Muscle layer of duodenum (tissue), 2 donors: ENCODE results near the gene ZNF816.
A peak's percentile ranks its signal among the peaks of the same experiment; 100 is the strongest.

Experiments used
- H3K27ac ChIP-seq: one replicate; pipeline ENCODE4 v1.7.0; 2013; ENCODE audit warnings: mild to moderate bottlenecking, low read length
- H3K27me3 ChIP-seq: one replicate; pipeline ENCODE4 v1.7.0; 2013; ENCODE audit warnings: low read depth, mild to moderate bottlenecking, control low read depth, low read length
- H3K36me3 ChIP-seq, 2 donors: one replicate each; pipeline ENCODE4 v1.7.0; 2013; ENCODE audit warnings: low read length in 2 of 2, control low read depth in 1 of 2, mild to moderate bottlenecking in 1 of 2; ENCODE audit not compliant: insufficient read depth in 2 of 2, control insufficient read depth in 1 of 2
- H3K4me1 ChIP-seq, 2 donors: one replicate each; pipeline ENCODE4 v1.7.0; 2013; ENCODE audit warnings: low read length in 2 of 2, mild to moderate bottlenecking in 2 of 2, control low read depth in 1 of 2, moderate library complexity in 1 of 2; ENCODE audit not compliant: insufficient read depth in 2 of 2, control insufficient read depth in 1 of 2
- H3K4me3 ChIP-seq, 2 donors: one replicate each; pipeline ENCODE4 v1.7.0; 2013; ENCODE audit warnings: low read length in 2 of 2, low read depth in 1 of 2, mild to moderate bottlenecking in 1 of 2
- H3K9me3 ChIP-seq, 2 donors: one replicate each; pipeline ENCODE4 v1.7.0; 2013; ENCODE audit warnings: low read length in 2 of 2, control low read depth in 1 of 2, mild to moderate bottlenecking in 1 of 2; ENCODE audit not compliant: control insufficient read depth in 1 of 2
- donor health status: healthy.

The ZNF816 gene

GRCh38 chr19:52962394-52963246 is at the start of gene ZNF816:
Gene ZNF816 (minus strand): TSS chr19:52962881. CDS start chr19:52956089, 6,792 bp downstream.
- Histone ChIP-seq H3K27ac (peak within 1 kb of the TSS; percentile 82), H3K9me3 (peaks cover 3 to 15% of the 10 kb centered on the region in 2 donors), H3K36me3 (peaks cover 0 to 23% of the 10 kb centered on the region in 2 donors), H3K4me3 (peak within 1 kb of the TSS; percentile 89 to 95), H3K4me1 (peaks cover 8 to 11% of the 10 kb centered on the region in 2 donors), H3K27me3 (no peaks in the 10 kb centered on the region)

DNA sequence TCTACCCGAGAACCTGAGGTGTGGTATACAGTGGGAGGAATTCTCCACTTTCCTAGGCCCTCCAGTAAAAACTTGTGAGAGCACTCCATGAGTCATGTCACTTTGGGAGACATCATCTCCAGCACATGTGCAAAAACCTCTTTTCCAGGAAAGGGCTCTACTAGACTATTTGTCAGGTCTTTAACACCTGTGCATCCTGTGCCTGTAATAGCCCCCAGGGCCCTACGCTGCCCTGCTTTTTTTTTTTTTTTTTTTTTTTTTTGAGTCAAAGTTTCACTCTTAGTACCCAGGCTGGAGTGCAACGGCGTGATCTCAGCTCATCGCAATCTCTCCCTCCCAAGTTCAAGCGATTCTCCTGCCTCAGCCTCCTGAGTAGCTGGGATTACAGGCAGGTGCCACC is 49.3 kb upstream of the ZNF816 start:
- no peaks in the 10 kb centered on the region for H3K9me3 ChIP-seq

GRCh38 chr19:53010494-53010893 is 47.8 kb upstream of the ZNF816 start:
- H3K27me3 ChIP-seq: no peaks in the 10 kb centered on the region

More for the DNA sequence above, 49.3 kb upstream of the ZNF816 start:
- Histone ChIP-seq H3K36me3 (no peaks in the 10 kb centered on the region), H3K27ac (no peak overlapping the region), H3K4me1 (no peaks in the 10 kb centered on the region), H3K27me3 (no peaks in the 10 kb centered on the region), H3K4me3 (no peak overlapping the region)

DNA sequence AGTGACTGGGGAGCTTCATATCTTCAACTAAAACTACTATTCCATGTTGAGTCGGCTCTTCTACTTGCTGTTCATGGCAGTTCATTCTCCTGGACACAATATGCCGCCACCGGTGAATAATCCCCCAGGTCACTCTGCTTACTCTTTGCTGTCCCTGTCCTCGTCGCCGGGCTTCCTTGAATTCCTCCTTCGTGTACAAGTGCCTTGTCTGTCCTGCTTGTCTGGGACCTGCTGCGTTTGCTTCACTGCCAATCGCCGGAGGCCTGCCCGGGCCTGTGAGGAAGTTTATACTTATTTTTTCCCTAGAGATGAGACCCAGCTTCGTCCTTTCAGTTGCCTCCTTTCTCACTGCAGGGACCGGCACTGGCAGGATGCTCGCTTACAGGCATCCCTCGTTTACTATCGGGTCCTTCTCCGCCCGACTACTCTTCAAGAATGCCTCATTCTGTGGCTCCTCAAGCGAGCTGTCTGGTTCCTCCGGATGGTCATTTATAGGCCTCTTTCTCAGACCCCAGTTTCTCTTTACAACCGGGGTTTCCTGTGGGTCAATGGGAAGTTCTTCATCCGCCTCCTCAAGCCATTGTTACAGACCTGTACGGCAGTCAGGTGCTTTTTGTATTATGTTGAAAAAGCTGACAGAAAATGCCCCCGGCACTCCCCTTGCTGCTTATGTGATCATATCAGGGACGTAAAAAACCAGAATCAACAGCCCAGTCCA is 45.5 kb upstream of the ZNF816 start:
- Histone ChIP-seq H3K9me3 (no peaks in the 10 kb centered on the region), H3K4me3 (no peak overlapping the region), H3K36me3 (no peaks in the 10 kb centered on the region), H3K27ac (no peak overlapping the region), H3K4me1 (no peaks in the 10 kb centered on the region), H3K27me3 (no peaks in the 10 kb centered on the region)

More at GRCh38 chr19:53010494-53010893, 47.8 kb upstream of the ZNF816 start:
- no peaks in the 10 kb centered on the region for H3K9me3 ChIP-seq
- H3K27ac ChIP-seq: no peak overlapping the region
- no peaks in the 10 kb centered on the region for H3K36me3 ChIP-seq
- no peak overlapping the region for H3K4me3 ChIP-seq
- H3K4me1 ChIP-seq: no peaks in the 10 kb centered on the region

DNA sequence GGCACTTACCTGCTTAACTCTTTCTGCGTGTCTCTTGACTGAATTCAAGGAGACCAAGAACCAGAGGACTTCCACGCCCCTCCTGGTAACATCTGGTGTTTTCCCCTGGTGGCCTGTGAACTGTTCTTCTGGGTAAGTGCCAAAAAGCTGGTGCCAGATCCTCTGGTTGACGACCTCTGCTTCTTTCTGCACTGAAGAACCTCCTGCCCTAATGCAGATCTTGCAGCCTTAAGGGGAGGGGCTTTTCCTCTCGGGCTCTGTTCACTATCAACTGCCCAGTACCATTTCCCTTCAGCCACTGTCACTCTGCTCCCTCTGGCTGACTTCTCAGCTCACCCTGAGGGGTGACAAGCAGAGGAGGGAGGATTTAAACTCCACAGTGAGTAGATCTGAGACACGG is 44.9 kb upstream of the ZNF816 start:
- H3K27ac ChIP-seq: no peak overlapping the region
- H3K36me3 ChIP-seq: no peaks in the 10 kb centered on the region
- no peaks in the 10 kb centered on the region for H3K9me3 ChIP-seq
- H3K4me1 ChIP-seq: no peaks in the 10 kb centered on the region
- no peaks in the 10 kb centered on the region for H3K27me3 ChIP-seq
- H3K4me3 ChIP-seq: no peak overlapping the region

DNA sequence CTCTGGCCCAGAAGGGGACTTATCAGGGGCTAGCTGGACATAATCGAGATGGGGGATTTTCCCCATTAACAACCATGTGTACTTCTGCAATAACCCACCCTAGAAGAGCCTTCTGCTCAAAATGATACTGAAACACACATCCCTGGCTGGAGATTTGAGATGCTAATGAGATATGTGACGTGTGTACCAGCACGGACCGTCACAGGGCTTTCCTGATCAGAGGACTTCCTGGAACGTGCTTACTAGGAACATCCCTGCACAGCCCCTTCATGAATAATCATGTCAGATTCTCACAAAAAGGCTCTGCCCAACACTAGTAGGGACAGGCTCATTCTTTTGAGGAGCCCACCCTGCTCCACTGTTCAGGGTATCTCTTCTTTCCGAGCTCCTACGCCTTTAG is 44.5 kb upstream of the ZNF816 start:
- no peaks in the 10 kb centered on the region for H3K9me3 ChIP-seq
- no peak overlapping the region for H3K4me3 ChIP-seq
- no peaks in the 10 kb centered on the region for H3K4me1 ChIP-seq
- H3K27ac ChIP-seq: no peak overlapping the region
- H3K27me3 ChIP-seq: no peaks in the 10 kb centered on the region
- H3K36me3 ChIP-seq: no peaks in the 10 kb centered on the region

DNA sequence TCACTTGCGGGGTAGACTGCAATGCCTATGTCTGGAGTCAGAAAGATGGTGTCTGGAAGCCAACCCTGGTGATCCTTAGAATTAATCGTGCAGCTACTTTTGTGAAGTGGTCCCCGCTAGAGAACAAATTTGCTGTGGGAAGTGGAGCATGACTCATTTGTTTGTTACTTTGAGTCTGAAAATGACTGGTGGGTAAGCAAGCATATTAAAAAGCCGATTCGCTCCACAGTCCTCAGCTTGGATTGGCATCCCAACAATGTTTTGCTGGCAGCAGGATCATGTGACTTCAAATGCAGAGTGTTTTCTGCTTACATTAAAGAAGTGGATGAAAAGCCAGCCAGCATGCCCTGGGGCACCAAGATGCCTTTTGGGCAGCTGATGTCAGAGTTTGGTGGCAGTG is 41.6 kb upstream of the ZNF816 start:
- Histone ChIP-seq H3K27me3 (no peaks in the 10 kb centered on the region), H3K9me3 (no peaks in the 10 kb centered on the region), H3K4me1 (no peaks in the 10 kb centered on the region), H3K27ac (no peak overlapping the region), H3K36me3 (no peaks in the 10 kb centered on the region), H3K4me3 (no peak overlapping the region)

GRCh38 chr19:53002479-53002878 is 39.8 kb upstream of the ZNF816 start:
- no peaks in the 10 kb centered on the region for H3K36me3 ChIP-seq
- H3K27ac ChIP-seq: no peak overlapping the region

DNA sequence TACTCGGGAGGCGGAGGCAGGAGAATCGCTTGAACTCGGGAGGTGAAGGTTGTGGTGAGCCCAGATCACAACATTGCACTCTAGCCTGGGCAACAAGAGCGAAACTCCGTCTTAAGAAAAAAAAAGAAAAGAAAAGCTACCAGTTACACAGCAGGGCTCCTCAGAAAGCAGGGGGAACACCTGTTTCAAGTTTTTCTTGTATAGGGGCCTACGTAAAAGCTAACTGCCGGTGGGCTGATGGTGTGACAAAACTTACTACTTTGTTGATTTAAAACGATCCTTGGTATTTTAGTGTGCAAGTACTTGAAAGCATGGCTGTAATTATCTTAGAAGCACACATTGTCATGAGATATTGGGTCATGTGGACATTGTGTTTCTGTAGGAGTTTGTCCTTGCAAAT is 35.3 kb upstream of the ZNF816 start:
- Histone ChIP-seq H3K36me3 (no peaks in the 10 kb centered on the region), H3K27ac (no peak overlapping the region), H3K4me3 (no peak overlapping the region)

More at GRCh38 chr19:53002479-53002878, 39.8 kb upstream of the ZNF816 start:
- H3K4me1 ChIP-seq: no peaks in the 10 kb centered on the region
- no peaks in the 10 kb centered on the region for H3K9me3 ChIP-seq
- no peaks in the 10 kb centered on the region for H3K27me3 ChIP-seq
- H3K4me3 ChIP-seq: no peak overlapping the region

DNA sequence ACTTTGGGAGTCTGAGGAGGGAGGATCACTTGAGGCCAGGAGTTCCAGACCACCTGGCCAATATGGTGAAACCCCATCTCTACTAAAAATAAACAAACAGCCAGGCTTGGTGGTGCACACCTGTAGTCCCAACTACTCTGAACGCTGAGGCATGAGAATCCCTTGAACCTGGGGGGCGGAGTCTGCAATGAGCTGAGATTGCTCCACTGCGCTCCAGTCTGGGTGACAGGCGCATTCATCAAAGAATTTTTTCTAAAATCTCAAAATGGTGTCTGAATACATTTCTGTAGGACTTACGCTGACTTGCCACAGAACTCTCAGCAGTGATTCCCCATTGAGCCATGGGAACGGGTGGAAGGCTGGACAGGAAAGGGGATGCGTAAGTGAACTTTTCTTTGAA is 33.0 kb upstream of the ZNF816 start:
- Histone ChIP-seq H3K27ac (no peak overlapping the region), H3K4me1 (peaks cover 0 to 8% of the 10 kb centered on the region in 2 donors)

More for the DNA sequence above, 35.3 kb upstream of the ZNF816 start:
- Histone ChIP-seq H3K4me1 (no peaks in the 10 kb centered on the region), H3K9me3 (peaks cover 0 to 2% of the 10 kb centered on the region in 2 donors), H3K27me3 (no peaks in the 10 kb centered on the region)

DNA sequence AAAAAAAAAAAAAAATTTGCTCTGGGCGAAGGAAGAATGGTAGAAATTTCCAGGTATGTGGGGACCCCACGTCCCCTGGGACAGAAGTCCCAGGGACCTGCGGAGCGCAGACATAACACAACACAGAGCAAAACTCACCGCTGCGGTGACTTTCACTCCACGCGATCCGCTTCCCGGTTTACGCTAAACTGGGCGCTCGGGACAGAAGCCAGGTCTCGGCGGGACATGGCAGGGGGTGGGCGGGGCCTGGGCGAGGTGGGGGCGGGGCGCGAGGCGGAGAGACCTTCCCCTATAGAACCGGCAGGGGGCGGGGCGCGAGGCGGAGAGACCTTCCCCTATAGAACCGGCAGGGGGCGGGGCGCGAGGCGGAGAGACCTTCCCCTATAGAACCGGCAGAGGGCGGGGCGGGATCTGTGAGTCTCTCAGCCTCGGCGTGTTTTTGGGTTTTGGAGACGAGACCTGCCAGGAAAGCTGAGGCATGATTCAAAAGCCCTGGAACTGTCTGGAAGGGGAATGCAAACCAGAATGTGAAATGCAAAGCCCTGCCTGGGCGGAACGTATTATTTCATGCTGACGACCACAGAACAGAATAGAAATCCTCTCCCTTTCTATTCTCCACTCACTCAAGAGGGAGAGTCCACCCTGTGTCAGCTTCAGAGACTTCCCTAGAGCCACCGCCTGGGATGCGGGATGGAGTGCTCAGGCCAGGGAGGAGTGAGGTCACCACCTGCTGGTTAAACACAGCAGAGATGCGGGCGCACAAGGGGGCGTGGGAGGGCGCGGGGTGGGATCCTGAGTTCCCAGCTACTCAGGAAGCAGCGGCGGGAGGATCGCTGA is 30.9 kb upstream of the ZNF816 start:
- Histone ChIP-seq H3K27me3 (no peaks in the 10 kb centered on the region), H3K4me3 (peak overlapping the region; percentile 60 to 62), H3K9me3 (peaks cover 0 to 2% of the 10 kb centered on the region in 2 donors), H3K27ac (no peak overlapping the region), H3K36me3 (peaks cover 3 to 6% of the 10 kb centered on the region in 2 donors), H3K4me1 (peaks cover 0 to 8% of the 10 kb centered on the region in 2 donors)

More for the DNA sequence above, 33.0 kb upstream of the ZNF816 start:
- peaks cover 0 to 2% of the 10 kb centered on the region in 2 donors for H3K9me3 ChIP-seq
- no peaks in the 10 kb centered on the region for H3K36me3 ChIP-seq
- no peak overlapping the region for H3K4me3 ChIP-seq
- no peaks in the 10 kb centered on the region for H3K27me3 ChIP-seq
